ENCODE measurements around the gene TOP3B.

TOP3B gene

DNA sequence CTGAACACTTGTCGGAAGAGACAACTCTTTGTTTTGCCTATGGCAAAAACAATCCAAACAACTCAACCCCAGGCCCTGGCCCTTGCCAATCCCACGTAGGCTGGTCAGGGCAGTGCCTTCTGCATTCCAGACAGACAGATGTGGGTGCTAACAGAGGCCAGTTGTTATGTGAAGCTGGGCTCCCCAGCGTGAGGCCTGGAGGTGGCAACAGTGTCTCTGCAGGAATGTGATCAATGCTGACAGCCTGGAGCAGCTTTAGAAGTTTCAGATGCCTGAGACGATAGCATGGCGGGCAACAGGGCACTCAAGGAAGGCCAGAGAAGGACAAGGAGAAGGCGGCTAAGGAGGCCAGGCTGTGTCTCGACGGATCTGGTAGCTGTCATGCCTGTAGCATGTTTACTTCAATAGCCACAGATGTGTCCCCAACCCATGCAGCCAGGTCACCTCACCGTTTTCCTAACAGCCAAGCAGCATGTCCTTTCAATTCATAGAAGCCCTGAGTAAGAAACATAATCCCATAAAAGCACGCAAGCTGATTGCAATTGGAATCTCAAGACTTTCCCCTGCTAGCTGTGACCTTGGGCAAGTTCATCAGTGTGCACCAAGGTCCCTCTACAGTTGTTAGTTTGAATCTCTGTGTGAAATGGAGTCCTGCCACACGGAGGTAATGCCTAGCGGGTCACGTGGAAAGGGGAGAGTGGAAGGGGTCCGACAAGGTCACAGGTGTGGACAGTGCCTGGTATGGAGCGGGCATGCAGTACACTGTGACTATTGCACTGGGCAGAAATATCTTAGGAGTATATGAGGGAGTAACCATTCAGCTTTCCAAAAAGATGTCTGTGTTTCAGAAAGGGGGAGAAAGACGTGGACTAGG lies 15.7 kb downstream of the TOP3B start:
- no peak overlapping the region for H3K4me3 Mint-ChIP-seq
- peaks cover 26% of the 10 kb centered on the region for H3K36me3 Mint-ChIP-seq (ENCODE audit: low read depth)

DNA sequence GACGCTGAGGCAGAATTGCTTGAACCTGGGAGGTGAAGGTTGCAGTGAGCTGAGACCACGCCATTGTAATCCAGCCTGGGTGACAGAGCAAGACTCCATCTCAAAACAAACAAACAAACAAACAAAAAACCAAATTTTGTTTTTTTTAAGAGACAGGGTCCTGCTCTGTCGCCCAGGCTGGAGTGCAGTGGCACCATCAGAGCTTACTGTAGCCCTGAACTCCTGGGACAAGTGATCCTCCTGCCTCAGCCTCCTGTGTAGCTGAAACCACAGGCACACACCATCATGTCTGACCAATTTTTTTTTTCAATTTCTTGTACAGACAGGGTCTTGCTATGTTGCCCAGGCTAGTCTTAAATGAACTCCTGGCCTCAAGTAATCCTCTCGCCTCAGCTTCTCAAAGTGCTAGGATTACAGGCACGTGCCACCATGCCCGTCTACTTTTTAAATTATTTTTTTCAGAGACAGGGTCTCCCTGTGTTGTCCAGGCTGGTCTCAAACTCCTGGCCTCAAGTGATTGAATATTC lies 16.8 kb downstream of the TOP3B start:
- Mint-ChIP-seq H3K27me3 (ENCODE audit: low read depth) (no peaks in the 10 kb centered on the region), H3K4me1 (ENCODE audit: low read depth) (peaks cover 1% of the 10 kb centered on the region), H3K9me3 (no peaks in the 10 kb centered on the region), H3K4me3 (no peak overlapping the region), H3K36me3 (ENCODE audit: low read depth) (peaks cover 23% of the 10 kb centered on the region), H3K27ac (no peak overlapping the region)

More for the DNA sequence above, 15.7 kb downstream of the TOP3B start:
- H3K27ac Mint-ChIP-seq: no peak overlapping the region
- H3K27me3 Mint-ChIP-seq (ENCODE audit: low read depth): no peaks in the 10 kb centered on the region
- H3K4me1 Mint-ChIP-seq (ENCODE audit: low read depth): peaks cover 1% of the 10 kb centered on the region
- H3K9me3 Mint-ChIP-seq: no peaks in the 10 kb centered on the region

DNA sequence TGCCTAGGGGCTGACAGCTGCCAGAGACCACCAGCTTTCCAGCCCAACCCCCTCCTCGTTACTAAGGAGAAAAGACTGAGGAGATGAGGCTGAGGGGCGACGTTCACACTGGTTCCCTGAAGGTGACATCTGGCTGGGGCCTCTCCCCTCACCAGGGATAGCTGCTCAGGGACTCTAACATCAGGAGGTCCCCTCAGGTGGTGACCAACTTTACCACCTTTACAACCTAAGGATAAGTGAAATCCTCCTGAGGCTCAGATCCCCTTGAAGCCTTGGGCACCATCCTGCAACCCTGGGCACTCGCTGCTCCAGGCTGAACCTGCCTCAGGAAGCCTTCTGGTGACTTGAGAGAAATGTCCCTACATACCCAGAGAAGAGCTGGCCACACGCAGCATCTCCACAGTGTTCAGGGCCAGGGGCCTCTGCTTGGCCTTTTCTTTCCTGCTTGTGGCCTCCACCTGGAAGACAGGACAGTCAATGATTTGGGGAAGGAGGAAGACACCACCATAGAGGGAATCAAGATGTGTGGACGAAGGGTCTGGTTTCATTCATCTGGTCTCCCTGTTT lies 17.6 kb downstream of the TOP3B start:
- Mint-ChIP-seq H3K27ac (no peak overlapping the region), H3K4me1 (ENCODE audit: low read depth) (peaks cover 1% of the 10 kb centered on the region), H3K4me3 (no peak overlapping the region), H3K9me3 (no peaks in the 10 kb centered on the region), H3K27me3 (ENCODE audit: low read depth) (no peaks in the 10 kb centered on the region), H3K36me3 (ENCODE audit: low read depth) (peaks cover 20% of the 10 kb centered on the region)

DNA sequence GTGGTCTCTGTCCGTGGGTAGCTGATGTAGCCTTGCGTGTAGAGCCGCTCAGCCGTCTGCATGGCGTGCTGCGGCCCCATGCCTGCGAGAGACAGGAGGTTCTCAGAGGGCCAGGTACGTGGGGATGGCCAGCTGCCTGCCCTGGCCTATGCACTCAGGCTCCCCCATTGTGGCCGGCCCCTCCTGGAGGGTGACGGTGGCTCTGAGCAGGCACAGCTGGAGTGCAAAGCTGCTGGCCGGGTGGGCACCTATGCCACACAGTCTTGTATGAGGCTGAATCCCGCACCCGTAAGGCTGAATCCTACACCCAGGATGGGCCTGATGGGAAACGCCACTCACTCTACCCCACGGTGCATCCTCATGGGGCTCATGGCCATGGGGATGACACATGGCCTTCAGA lies 18.4 kb downstream of the TOP3B start:
- no peak overlapping the region for H3K27ac Mint-ChIP-seq
- no peak overlapping the region for H3K4me3 Mint-ChIP-seq
- H3K36me3 Mint-ChIP-seq (ENCODE audit: low read depth): peaks cover 20% of the 10 kb centered on the region
- peaks cover 1% of the 10 kb centered on the region for H3K4me1 Mint-ChIP-seq (ENCODE audit: low read depth)
- no peaks in the 10 kb centered on the region for H3K27me3 Mint-ChIP-seq (ENCODE audit: low read depth)
- no peaks in the 10 kb centered on the region for H3K9me3 Mint-ChIP-seq

DNA sequence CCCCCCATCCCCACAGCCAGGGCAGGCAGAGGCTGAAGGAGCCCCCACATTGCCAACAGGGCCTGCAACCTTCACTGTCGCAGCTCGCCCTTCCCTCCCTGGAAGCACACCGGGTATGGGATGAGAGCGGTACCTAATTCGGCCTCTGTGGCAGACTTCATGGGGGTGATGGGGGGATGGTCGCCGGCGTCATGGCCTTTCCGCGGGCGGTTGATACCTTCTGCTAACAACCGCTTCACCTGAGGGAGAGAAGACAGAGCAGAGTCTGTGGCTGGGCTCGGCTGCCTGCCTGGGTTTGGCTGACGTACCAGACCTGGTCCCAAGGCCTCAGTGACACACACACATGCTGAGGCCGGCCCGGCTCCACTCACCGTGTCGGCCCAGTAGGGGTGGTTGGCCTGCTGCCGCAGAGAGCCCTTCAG lies 18.8 kb downstream of the TOP3B start:
- H3K27ac Mint-ChIP-seq: no peak overlapping the region
- H3K27me3 Mint-ChIP-seq (ENCODE audit: low read depth): no peaks in the 10 kb centered on the region
- peaks cover 1% of the 10 kb centered on the region for H3K4me1 Mint-ChIP-seq (ENCODE audit: low read depth)
- H3K9me3 Mint-ChIP-seq: no peaks in the 10 kb centered on the region
- H3K36me3 Mint-ChIP-seq (ENCODE audit: low read depth): peaks cover 20% of the 10 kb centered on the region
- no peak overlapping the region for H3K4me3 Mint-ChIP-seq

DNA sequence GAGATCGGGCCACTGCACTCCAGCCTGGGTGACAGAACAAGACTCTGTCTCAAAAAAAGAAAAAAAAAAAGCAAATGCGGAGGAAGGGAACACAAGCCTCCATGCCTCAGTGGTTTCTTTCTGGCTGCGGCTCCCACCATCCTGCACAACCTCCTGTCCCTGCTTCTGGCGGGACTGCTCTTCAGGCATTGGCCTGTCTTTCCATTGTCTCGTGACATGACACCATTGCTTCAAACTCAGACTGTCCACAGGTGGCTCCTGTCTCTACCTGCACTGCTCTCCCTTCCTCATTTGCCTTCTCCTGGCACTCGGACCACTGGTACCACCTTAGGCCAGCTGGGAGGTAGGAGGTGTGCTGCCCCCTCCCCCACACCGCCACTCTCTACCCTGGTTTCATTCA lies 19.3 kb downstream of the TOP3B start:
- Mint-ChIP-seq H3K36me3 (ENCODE audit: low read depth) (peaks cover 20% of the 10 kb centered on the region), H3K9me3 (no peaks in the 10 kb centered on the region), H3K4me3 (no peak overlapping the region), H3K4me1 (ENCODE audit: low read depth) (peaks cover 1% of the 10 kb centered on the region), H3K27me3 (ENCODE audit: low read depth) (no peaks in the 10 kb centered on the region), H3K27ac (no peak overlapping the region)

DNA sequence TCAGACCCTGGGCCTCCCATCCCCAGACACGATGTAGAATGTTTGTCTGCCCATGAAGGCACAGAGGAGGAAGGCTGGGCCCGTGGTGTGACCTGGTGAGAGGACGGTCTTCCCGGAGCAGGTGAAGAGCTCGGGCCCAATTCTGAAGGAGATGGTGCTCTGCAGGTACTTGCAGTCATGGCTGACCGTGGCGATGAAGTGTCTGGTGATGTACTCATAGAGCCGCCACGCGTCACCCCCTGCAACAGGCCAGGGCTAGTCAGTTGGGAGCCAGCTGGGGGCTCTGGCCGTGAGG lies 20.0 kb downstream of the TOP3B start:
- Mint-ChIP-seq H3K27ac (no peak overlapping the region), H3K4me1 (ENCODE audit: low read depth) (peaks cover 1% of the 10 kb centered on the region), H3K27me3 (ENCODE audit: low read depth) (no peaks in the 10 kb centered on the region), H3K36me3 (ENCODE audit: low read depth) (peaks cover 20% of the 10 kb centered on the region), H3K9me3 (no peaks in the 10 kb centered on the region), H3K4me3 (no peak overlapping the region)

DNA sequence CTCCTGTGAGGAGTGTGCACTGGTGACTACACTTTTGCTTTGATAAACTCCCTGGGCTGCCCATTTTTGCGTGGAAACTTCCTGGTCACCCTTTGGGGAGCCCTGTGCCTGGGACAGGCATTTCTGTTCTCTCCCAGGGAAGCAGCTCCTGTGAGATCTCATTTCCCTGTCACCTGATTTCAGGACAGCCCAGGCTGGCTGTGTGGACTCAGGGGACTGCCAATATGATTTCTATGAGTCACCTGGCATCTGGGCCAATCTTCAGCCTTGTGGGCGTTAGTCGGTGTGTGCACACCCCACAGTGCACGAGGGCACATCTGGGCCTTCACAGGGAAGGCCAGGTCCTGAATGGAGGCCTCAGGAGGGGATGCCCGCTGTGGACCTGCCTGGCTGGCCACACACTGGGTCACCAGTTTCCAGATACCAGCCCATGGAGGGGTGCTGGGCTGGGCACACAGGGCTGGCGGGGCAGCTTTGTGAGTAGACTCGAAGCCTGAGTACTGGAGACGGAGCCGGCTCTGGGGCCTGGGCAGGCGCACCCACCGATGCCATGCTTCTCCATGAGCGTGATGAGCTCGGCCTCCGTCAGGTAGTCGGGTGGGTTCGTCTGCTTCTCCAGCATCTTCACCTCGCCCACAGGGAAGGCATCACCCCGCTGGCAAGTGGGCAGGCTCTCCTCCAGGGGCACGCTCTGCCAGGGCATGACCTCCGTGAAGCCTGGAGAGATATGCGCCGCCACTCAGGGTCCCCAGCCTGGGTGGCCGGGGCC lies 20.5 kb downstream of the TOP3B start:
- no peaks in the 10 kb centered on the region for H3K9me3 Mint-ChIP-seq
- no peaks in the 10 kb centered on the region for H3K4me1 Mint-ChIP-seq (ENCODE audit: low read depth)
- peaks cover 17% of the 10 kb centered on the region for H3K36me3 Mint-ChIP-seq (ENCODE audit: low read depth)
- no peaks in the 10 kb centered on the region for H3K27me3 Mint-ChIP-seq (ENCODE audit: low read depth)
- no peak overlapping the region for H3K4me3 Mint-ChIP-seq
- no peak overlapping the region for H3K27ac Mint-ChIP-seq

DNA sequence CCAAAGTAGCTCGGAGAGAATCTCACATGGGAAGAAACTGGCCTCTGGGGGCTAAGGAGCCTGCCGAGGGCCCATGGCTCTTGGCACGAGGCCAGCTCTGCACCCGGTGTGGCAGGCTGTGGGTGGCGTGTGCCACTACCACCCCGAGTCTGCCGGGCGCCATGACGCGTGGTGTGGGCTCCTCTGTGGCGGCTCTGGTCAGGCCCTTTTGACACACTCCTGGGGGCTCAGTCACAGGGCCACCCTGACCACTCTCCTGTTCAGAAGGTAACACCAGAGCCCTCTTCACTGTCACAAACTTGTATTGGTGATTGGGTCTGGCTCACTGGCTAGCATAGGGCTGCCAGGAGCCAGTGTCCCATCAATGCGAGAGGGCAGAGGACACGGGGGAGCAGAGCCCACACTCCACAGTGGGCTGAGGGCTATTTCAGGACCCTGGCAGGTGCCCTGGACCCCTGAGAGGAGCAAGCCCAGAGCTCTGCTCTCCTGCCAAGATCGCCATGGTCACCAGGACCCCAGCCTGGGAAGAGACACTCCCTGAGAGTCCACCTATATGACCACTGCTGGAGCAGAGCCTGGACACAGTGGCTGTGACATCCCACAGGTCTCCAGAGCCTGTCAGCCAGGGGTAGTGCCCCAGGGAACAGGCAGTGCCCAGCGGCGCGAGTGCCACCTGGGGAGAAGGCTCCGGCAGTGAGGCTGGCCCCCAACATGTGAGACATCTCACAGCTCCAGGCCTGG lies 21.3 kb downstream of the TOP3B start:
- H3K4me3 Mint-ChIP-seq: no peak overlapping the region
- H3K27me3 Mint-ChIP-seq (ENCODE audit: low read depth): no peaks in the 10 kb centered on the region
- no peaks in the 10 kb centered on the region for H3K4me1 Mint-ChIP-seq (ENCODE audit: low read depth)
- peaks cover 14% of the 10 kb centered on the region for H3K36me3 Mint-ChIP-seq (ENCODE audit: low read depth)
- H3K9me3 Mint-ChIP-seq: no peaks in the 10 kb centered on the region
- no peak overlapping the region for H3K27ac Mint-ChIP-seq

DNA sequence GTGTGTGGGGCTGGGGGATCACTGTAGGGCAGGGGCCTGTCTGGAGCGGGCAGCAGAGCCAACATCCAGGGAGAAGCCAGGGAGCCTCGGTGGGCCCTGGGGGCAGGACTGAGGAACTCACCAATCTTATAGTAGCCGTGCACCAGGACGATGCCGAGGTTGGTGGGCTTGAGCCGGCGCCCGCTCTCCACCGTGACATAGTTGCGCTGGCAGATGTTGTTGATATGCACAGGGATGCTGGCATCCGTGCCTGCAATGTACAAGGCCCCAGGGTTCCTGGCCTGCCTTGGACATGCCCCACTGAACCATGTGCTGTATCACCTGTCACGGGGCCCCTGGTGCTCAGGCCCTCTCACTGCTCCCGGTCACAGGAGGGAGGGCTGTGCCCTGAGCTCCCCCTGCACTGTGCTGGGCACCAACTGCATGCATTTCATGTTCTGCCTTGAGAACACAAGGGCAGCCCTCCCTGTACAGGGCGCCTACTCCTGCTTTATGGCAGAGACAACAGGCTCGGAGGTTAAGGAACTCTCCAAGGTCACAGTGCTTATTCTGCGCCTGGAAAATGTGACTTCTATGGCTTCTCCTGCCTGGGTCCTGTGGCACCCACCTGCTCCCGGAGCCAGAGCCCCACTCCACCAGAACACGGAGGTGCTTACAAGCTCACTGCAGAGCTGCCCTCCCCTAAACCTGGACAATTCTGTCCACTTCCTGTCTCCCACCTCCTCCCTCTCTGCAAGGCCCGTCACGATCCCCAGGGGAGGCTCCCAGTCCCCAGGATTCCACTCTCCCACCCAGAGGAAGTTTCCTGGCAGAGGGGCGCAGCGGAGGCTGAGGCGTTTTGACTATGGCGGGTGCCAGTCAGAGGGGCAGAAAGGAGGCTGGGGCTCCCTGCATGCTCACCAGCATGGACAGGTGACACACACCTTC lies 22.1 kb downstream of the TOP3B start:
- H3K27ac Mint-ChIP-seq: no peak overlapping the region
- H3K4me3 Mint-ChIP-seq: no peak overlapping the region
- H3K9me3 Mint-ChIP-seq: no peaks in the 10 kb centered on the region
- H3K4me1 Mint-ChIP-seq (ENCODE audit: low read depth): no peaks in the 10 kb centered on the region
- H3K36me3 Mint-ChIP-seq (ENCODE audit: low read depth): peaks cover 14% of the 10 kb centered on the region
- H3K27me3 Mint-ChIP-seq (ENCODE audit: low read depth): no peaks in the 10 kb centered on the region

DNA sequence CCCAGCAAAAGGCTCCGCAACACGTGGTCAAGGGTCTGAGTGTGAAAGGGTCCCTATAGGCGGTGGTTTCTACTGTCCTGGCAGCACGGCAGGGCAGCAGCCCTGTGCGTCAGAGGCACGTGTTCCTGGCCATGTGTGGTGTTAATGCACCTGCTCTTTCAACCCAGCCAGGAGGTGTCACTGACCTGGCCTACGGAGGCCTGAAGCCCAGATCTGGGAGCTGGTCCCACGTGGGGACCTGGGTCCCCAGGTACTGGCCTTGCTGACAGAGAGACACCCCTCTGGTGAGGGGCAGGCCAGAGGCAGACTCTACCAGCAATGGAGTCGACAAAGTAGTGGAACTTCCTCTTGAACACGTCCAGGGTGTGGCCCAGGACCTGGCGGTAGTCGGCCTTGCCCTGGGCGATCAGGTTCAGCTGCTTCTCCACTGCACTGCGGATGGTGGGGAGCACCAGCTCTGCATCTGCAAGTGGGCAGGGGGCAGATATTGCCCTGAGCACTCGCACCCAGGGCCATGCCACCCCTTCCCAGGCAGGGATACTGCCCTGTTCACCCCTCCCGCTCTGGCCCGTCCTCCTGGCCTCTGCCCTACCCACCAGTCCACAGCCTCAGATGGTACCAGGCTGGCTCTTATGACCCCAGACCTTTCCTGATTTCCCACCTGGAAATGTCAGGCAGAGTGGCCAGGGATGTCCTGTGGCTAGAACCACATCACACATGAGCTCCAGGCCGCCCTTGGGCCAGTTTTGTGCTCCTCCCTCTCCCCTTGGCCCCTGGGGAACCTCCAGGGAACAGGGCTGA lies 23.1 kb downstream of the TOP3B start:
- no peak overlapping the region for H3K27ac Mint-ChIP-seq
- H3K27me3 Mint-ChIP-seq (ENCODE audit: low read depth): no peaks in the 10 kb centered on the region
- H3K36me3 Mint-ChIP-seq (ENCODE audit: low read depth): peaks cover 14% of the 10 kb centered on the region
- no peaks in the 10 kb centered on the region for H3K9me3 Mint-ChIP-seq
- no peak overlapping the region for H3K4me3 Mint-ChIP-seq
- no peaks in the 10 kb centered on the region for H3K4me1 Mint-ChIP-seq (ENCODE audit: low read depth)

DNA sequence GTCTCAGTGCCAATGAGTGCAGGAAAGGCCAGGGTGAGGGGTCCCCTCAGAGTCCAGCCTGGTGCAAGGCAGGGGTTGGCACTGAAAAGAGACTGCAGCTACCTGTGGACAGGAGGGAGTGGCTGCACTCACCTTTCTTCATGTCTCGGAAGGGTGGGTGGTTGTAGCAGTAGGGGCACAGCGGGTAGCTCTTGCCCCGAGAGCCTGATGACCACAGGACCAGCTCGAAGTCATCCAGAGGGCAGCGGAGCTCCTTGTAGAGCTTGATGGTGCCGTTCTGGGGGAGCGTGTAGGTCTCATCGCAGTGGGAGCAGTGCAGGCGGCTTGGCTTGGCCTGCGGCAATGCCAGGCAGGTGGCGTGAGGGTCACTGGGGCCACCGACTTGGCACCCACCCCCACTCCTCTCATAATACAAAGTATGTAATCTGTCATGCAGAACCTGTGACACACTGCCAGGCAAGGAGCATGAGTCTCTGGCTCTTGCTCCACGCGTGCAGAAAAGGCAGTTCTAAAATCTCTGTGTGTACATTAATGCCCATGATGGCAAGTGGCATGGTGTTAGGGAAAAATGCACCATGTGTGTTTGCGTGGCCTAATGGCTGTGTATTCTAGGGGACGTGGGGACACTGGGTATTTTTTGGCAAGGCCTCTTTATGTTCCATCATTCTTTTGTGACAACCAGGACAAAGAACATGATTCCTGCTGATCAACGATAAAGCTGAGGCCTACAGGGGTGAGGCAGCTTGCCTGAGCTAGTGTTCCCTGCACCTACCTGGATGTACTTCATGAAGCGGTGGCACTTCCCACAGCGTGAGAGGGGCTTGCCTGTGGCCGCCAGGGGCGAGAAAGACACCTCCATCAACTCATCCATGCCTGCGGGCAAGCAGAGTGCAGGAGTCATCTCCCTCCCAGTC lies 24.0 kb downstream of the TOP3B start:
- H3K9me3 Mint-ChIP-seq: no peaks in the 10 kb centered on the region
- H3K4me3 Mint-ChIP-seq: no peak overlapping the region
- H3K27me3 Mint-ChIP-seq (ENCODE audit: low read depth): no peaks in the 10 kb centered on the region
- H3K27ac Mint-ChIP-seq: no peak overlapping the region
- peaks cover 12% of the 10 kb centered on the region for H3K36me3 Mint-ChIP-seq (ENCODE audit: low read depth)
- H3K4me1 Mint-ChIP-seq (ENCODE audit: low read depth): no peaks in the 10 kb centered on the region
